Activated naive CD8-positive, alpha-beta T cell (primary cell): ENCODE data around the gene MTAP.

Experiments used
- H3K27ac Mint-ChIP-seq: one replicate; pipeline ENCODE4 v1.8.0; 2021; ENCODE audit warnings: mixed read lengths
- H3K27me3 Mint-ChIP-seq: one replicate; pipeline ENCODE4 v1.8.0; 2021; ENCODE audit warnings: mixed read lengths
- H3K36me3 Mint-ChIP-seq: one replicate; pipeline ENCODE4 v1.8.0; 2021; ENCODE audit warnings: mixed read lengths
- H3K4me1 Mint-ChIP-seq: one replicate; pipeline ENCODE4 v1.8.0; 2021; ENCODE audit warnings: low read depth, mixed read lengths
- H3K4me3 Mint-ChIP-seq: one replicate; pipeline ENCODE4 v1.8.0; 2021; ENCODE audit warnings: mild to moderate bottlenecking, mixed read lengths
- H3K9me3 Mint-ChIP-seq: one replicate; pipeline ENCODE4 v1.8.0; 2021; ENCODE audit warnings: low read depth, mixed read lengths

MTAP gene

GRCh38 chr9:21901546-21901945 is 99.1 kb downstream of the MTAP start:
- Mint-ChIP-seq H3K36me3 (peaks cover 34% of the 10 kb centered on the region), H3K4me3 (no peak overlapping the region), H3K4me1 (no peaks in the 10 kb centered on the region), H3K27ac (no peak overlapping the region), H3K9me3 (peaks cover 48% of the 10 kb centered on the region), H3K27me3 (no peaks in the 10 kb centered on the region)

- Mint-ChIP-seq H3K4me3 (no peak overlapping the region), H3K36me3 (peaks cover 38% of the 10 kb centered on the region), H3K27ac (no peak overlapping the region), H3K27me3 (no peaks in the 10 kb centered on the region), H3K9me3 (peaks cover 48% of the 10 kb centered on the region), H3K4me1 (no peaks in the 10 kb centered on the region)
Observed at GRCh38 chr9:21902136-21902535, 99.7 kb downstream of the MTAP start.

- Mint-ChIP-seq H3K4me1 (no peaks in the 10 kb centered on the region), H3K9me3 (peaks cover 54% of the 10 kb centered on the region), H3K36me3 (peaks cover 46% of the 10 kb centered on the region), H3K27me3 (no peaks in the 10 kb centered on the region), H3K27ac (no peak overlapping the region), H3K4me3 (no peak overlapping the region)
Observed at GRCh38 chr9:21903380-21903965, 101.0 kb downstream of the MTAP start.

GRCh38 chr9:21904371-21904770 is 101.9 kb downstream of the MTAP start:
- H3K27ac Mint-ChIP-seq, result no peak overlapping the region
- peaks cover 62% of the 10 kb centered on the region for H3K9me3 Mint-ChIP-seq
- no peak overlapping the region for H3K4me3 Mint-ChIP-seq
- H3K36me3 Mint-ChIP-seq, result peaks cover 52% of the 10 kb centered on the region
- no peaks in the 10 kb centered on the region for H3K4me1 Mint-ChIP-seq
- H3K27me3 Mint-ChIP-seq, result no peaks in the 10 kb centered on the region

GRCh38 chr9:21904776-21905175 is 102.3 kb downstream of the MTAP start:
- Mint-ChIP-seq H3K27me3 (no peaks in the 10 kb centered on the region), H3K4me3 (no peak overlapping the region), H3K4me1 (no peaks in the 10 kb centered on the region), H3K36me3 (peaks cover 54% of the 10 kb centered on the region), H3K9me3 (peaks cover 59% of the 10 kb centered on the region), H3K27ac (no peak overlapping the region)

- Mint-ChIP-seq H3K4me3 (no peak overlapping the region), H3K36me3 (peaks cover 49% of the 10 kb centered on the region)
Observed at GRCh38 chr9:21906213-21906612, 103.8 kb downstream of the MTAP start.

GRCh38 chr9:21906881-21907280 is 104.4 kb downstream of the MTAP start:
- Mint-ChIP-seq H3K27me3 (no peaks in the 10 kb centered on the region), H3K27ac (no peak overlapping the region), H3K36me3 (peaks cover 52% of the 10 kb centered on the region), H3K9me3 (peaks cover 50% of the 10 kb centered on the region), H3K4me3 (no peak overlapping the region), H3K4me1 (no peaks in the 10 kb centered on the region)

More at GRCh38 chr9:21906213-21906612, 103.8 kb downstream of the MTAP start:
- Mint-ChIP-seq H3K27me3 (no peaks in the 10 kb centered on the region), H3K27ac (no peak overlapping the region), H3K9me3 (peaks cover 55% of the 10 kb centered on the region), H3K4me1 (no peaks in the 10 kb centered on the region)

- H3K4me1 Mint-ChIP-seq, result peaks cover 24% of the 10 kb centered on the region
- H3K27me3 Mint-ChIP-seq, result no peaks in the 10 kb centered on the region
- peaks cover 13% of the 10 kb centered on the region for H3K36me3 Mint-ChIP-seq
- H3K9me3 Mint-ChIP-seq, result peaks cover 22% of the 10 kb centered on the region
- peak overlapping the region; percentile 31 for H3K4me3 Mint-ChIP-seq
- peak overlapping the region; percentile 77 for H3K27ac Mint-ChIP-seq
Observed at GRCh38 chr9:21919377-21920362, 117.2 kb downstream of the MTAP start.

- Mint-ChIP-seq H3K4me1 (peaks cover 20% of the 10 kb centered on the region), H3K36me3 (peaks cover 9% of the 10 kb centered on the region), H3K9me3 (peaks cover 7% of the 10 kb centered on the region), H3K27ac (no peak overlapping the region), H3K27me3 (no peaks in the 10 kb centered on the region), H3K4me3 (no peak overlapping the region)
Observed at GRCh38 chr9:21923694-21924093, 121.3 kb downstream of the MTAP start.

- Mint-ChIP-seq H3K36me3 (peaks cover 23% of the 10 kb centered on the region), H3K4me3 (no peak overlapping the region), H3K9me3 (no peaks in the 10 kb centered on the region), H3K27ac (no peak overlapping the region), H3K4me1 (no peaks in the 10 kb centered on the region), H3K27me3 (no peaks in the 10 kb centered on the region)
Observed at GRCh38 chr9:21927752-21928151, 125.3 kb downstream of the MTAP start.

- Mint-ChIP-seq H3K4me1 (no peaks in the 10 kb centered on the region), H3K27ac (no peak overlapping the region), H3K36me3 (peaks cover 20% of the 10 kb centered on the region), H3K9me3 (no peaks in the 10 kb centered on the region), H3K4me3 (no peak overlapping the region), H3K27me3 (no peaks in the 10 kb centered on the region)
Observed at GRCh38 chr9:21931428-21931827, 129.0 kb downstream of the MTAP start.

- Mint-ChIP-seq H3K4me3 (no peak overlapping the region), H3K27ac (no peak overlapping the region), H3K36me3 (peaks cover 20% of the 10 kb centered on the region), H3K9me3 (no peaks in the 10 kb centered on the region), H3K4me1 (no peaks in the 10 kb centered on the region), H3K27me3 (no peaks in the 10 kb centered on the region)
Observed at GRCh38 chr9:21933281-21933680, 130.8 kb downstream of the MTAP start.

GRCh38 chr9:21933865-21934264 is 131.4 kb downstream of the MTAP start:
- H3K36me3 Mint-ChIP-seq, result peaks cover 20% of the 10 kb centered on the region
- no peaks in the 10 kb centered on the region for H3K4me1 Mint-ChIP-seq
- no peaks in the 10 kb centered on the region for H3K9me3 Mint-ChIP-seq
- H3K27me3 Mint-ChIP-seq, result no peaks in the 10 kb centered on the region
- no peak overlapping the region for H3K4me3 Mint-ChIP-seq
- no peak overlapping the region for H3K27ac Mint-ChIP-seq

- H3K4me1 Mint-ChIP-seq, result no peaks in the 10 kb centered on the region
- no peaks in the 10 kb centered on the region for H3K27me3 Mint-ChIP-seq
- H3K4me3 Mint-ChIP-seq, result no peak overlapping the region
- no peak overlapping the region for H3K27ac Mint-ChIP-seq
- H3K36me3 Mint-ChIP-seq, result peaks cover 14% of the 10 kb centered on the region
- no peaks in the 10 kb centered on the region for H3K9me3 Mint-ChIP-seq
Observed at GRCh38 chr9:21935631-21936030, 133.2 kb downstream of the MTAP start.

- no peaks in the 10 kb centered on the region for H3K4me1 Mint-ChIP-seq
- H3K27ac Mint-ChIP-seq, result no peak overlapping the region
- no peak overlapping the region for H3K4me3 Mint-ChIP-seq
- peaks cover 10% of the 10 kb centered on the region for H3K36me3 Mint-ChIP-seq
- no peaks in the 10 kb centered on the region for H3K27me3 Mint-ChIP-seq
- no peaks in the 10 kb centered on the region for H3K9me3 Mint-ChIP-seq
Observed at GRCh38 chr9:21936161-21936560, 133.7 kb downstream of the MTAP start.
